GM23248 (cell line): ENCODE measurements around the gene CLDN5.

Source experiments
- EZH2 ChIP-seq: fragments of 200-600 bp; sonication (generic); IDR thresholded peaks from 2 replicates; pipeline ENCODE4 v1.6.1; 2018; ENCODE audit warnings: antibody characterized with exemption, mild to moderate bottlenecking; ENCODE audit not compliant: insufficient read depth, poor library complexity, severe bottlenecking
- EZH2phosphoT487 ChIP-seq: fragments of 200-600 bp; sonication (generic); IDR thresholded peaks from 2 replicates; pipeline ENCODE4 v1.6.1; 2018; ENCODE audit warnings: antibody characterized with exemption, moderate library complexity, mild to moderate bottlenecking, low read depth; ENCODE audit not compliant: insufficient read depth

DNA sequence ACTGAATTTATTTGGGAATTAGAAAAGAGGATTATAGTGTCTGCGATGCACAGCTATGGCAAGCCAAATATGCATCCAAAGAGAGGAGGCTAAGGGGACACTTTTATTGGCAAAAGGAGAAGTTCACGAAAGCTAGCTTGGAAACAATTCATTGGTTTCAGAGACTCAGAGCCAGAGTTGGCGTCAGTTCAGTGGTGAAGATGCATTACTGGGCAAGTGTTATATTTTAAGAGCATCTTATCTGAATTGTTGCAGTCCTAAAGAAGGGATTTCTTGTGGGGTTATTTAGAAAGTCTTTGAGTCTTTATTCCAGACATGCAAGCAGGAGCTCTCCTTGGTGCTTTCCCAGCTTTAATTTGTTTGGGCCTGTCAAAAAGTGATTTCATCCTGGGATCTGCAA is 15.0 kb downstream of the CLDN5 start:
- TF ChIP-seq EZH2: no peak
- no peak for TF ChIP-seq EZH2phosphoT487
